Psoas muscle (tissue), 8 donors: ENCODE results near the gene SYT12. TPM values are rescaled to one million over a fixed set of nuclear protein-coding genes. Genes with fewer than 3 reads are reported as not detected.

ENCODE experiments used
- ATAC-seq, 4 donors: fragments of 200-7000 bp; cut with Tn5 transposase; one replicate each; pipeline ENCODE4 v1.9.1; 2020; ENCODE audit warnings: moderate library complexity in 3 of 4, mild to moderate bottlenecking in 2 of 4
- DNase-seq, 2 donors: peaks; one replicate each; pipeline ENCODE4 v3.0.0-alpha.2; 2020
- H3K27ac ChIP-seq: fragments of 200-600 bp; one replicate; pipeline ENCODE4 v1.8.0; 2022
- H3K27me3 ChIP-seq, 3 donors: fragments of 200-600 bp in 1 of 3; one replicate each; pipeline versions ENCODE4 v1.6.1 to v1.8.0; 2013 to 2022; ENCODE audit warnings: low read length in 2 of 3, mild to moderate bottlenecking in 2 of 3, moderate library complexity in 1 of 3; ENCODE audit not compliant: insufficient read depth in 3 of 3
- H3K36me3 ChIP-seq, 2 donors: fragments of 200-600 bp in 1 of 2; one replicate each; pipeline versions ENCODE4 v1.6.1 to v1.8.0; 2013 to 2022; ENCODE audit warnings: low read depth in 1 of 2, mild to moderate bottlenecking in 1 of 2, moderate library complexity in 1 of 2; ENCODE audit not compliant: insufficient read depth in 1 of 2
- H3K4me1 ChIP-seq: fragments of 200-600 bp; one replicate; pipeline ENCODE4 v1.8.0; 2022
- H3K4me3 ChIP-seq: fragments of 200-600 bp; one replicate; pipeline ENCODE4 v1.8.0; 2022; ENCODE audit warnings: mild to moderate bottlenecking
- H3K9me3 ChIP-seq: fragments of 200-600 bp; one replicate; pipeline ENCODE4 v1.8.0; 2022
- CTCF ChIP-seq: fragments of 200-600 bp; IDR thresholded peaks from one replicate; pipeline ENCODE4 v1.8.0; 2022; ENCODE audit warnings: antibody characterized with exemption
- WGBS, 3 donors: extraction: QIAGEN DNeasy Blood & Tissue Kit; methylation state at CpG; one replicate each; pipeline versions ENCODE4 v1.1.6 to v1.1.7; 2013; 5-methylcytosine and 5-hydroxymethylcytosine counted together
- intact Hi-C, 2 donors: fragments of 100-400 bp; cut with DNase I; formaldehyde crosslinking; loops; one replicate each; pipeline versions ENCODE4 v1.11.0 to v1.14.2; 2022
- polyA plus RNA-seq, 3 donors: library from polyadenylated mRNA; stranded (reverse); fragments of 200-250 nt; gene quantifications; one replicate each; pipeline ENCODE4 v1.2.3, GENCODE V29; 2013
- total RNA-seq, 4 donors: library from RNA; stranded (reverse); fragmentation: NEBNext Ultra II Directional in 2 of 4; extraction: Animal tissue kit (Norgen Biotek cat#: 25700) in 2 of 4; gene quantifications; one replicate each; pipeline versions ENCODE4 v1.2.1 to v1.2.4, GENCODE V29; 2021 to 2023
- donor health status: healthy with polysubstance abuse.
- donor health status: DM: no; HTN: no; CAD: no; lungs with moderate emphysema.
- donor health status: Bipolar disorder and iron deficiency.
- donor health status: healthy.
- donor health status: DM: yes; HTN: yes; CAD: no.
- donor health status: DM: no; HTN: no; CAD: no.
- donor health status: DM: no; HTN: no; CAD: no.
- donor health status: DM: yes; HTN: yes; CAD: no.

SYT12 gene
- total and polyA plus RNA-seq, 7 donors: 0.17 to 0.61 (median 0.29) TPM; not detected in 1

- DNase-seq (peak; percentile 86 to 91), ATAC-seq (peak in 3 of 4 donors; percentile 22 to 32 (median 32))
- intact Hi-C loops: no loop called here
- TF ChIP-seq CTCF: no peak
- Histone ChIP-seq H3K27ac (no peak overlapping the region), H3K36me3 (no peaks in the 10 kb centered on the region), H3K4me3 (no peak overlapping the region), H3K9me3 (peaks cover 6% of the 10 kb centered on the region), H3K4me1 (peaks cover 24% of the 10 kb centered on the region), H3K27me3 (no peaks in the 10 kb centered on the region)
- WGBS, 3 donors: 25 to 30% (median 28%) methylated on average over 9 of the region's 9 CpGs
Measured at GRCh38 chr11:66981976-66982578, 40.9 kb upstream of the SYT12 start.

GRCh38 chr11:66983275-66983924 lies 39.5 kb upstream of the SYT12 start:
- TF ChIP-seq CTCF: no peak
- Histone ChIP-seq H3K9me3 (peaks cover 6% of the 10 kb centered on the region), H3K27me3 (no peaks in the 10 kb centered on the region), H3K36me3 (no peaks in the 10 kb centered on the region), H3K4me1 (peaks cover 24% of the 10 kb centered on the region), H3K27ac (no peak overlapping the region), H3K4me3 (no peak overlapping the region)
- no peak for ATAC-seq
- intact Hi-C loops: no loop called here
- WGBS, 3 donors: 90 to 94% (median 92%) methylated on average over 5 of the region's 5 CpGs
- no peak for DNase-seq

- H3K27ac ChIP-seq: no peak overlapping the region
- no peak overlapping the region for H3K4me3 ChIP-seq
- 45 to 56% (median 51%) methylated on average over 8 of the region's 8 CpGs for WGBS, 3 donors
- DNase-seq (peak; percentile 43 to 84), ATAC-seq (peak; percentile 85 to 95 (median 90))
- H3K4me1 ChIP-seq: peaks cover 24% of the 10 kb centered on the region
- no peaks in the 10 kb centered on the region for H3K27me3 ChIP-seq
- intact Hi-C loops: no loop called here
- TF ChIP-seq CTCF: no peak
- H3K36me3 ChIP-seq: no peaks in the 10 kb centered on the region
- no peaks in the 10 kb centered on the region for H3K9me3 ChIP-seq
Measured at GRCh38 chr11:66985508-66986177, 37.3 kb upstream of the SYT12 start.

- no peak overlapping the region for H3K4me3 ChIP-seq
- TF ChIP-seq CTCF: no peak
- intact Hi-C loops: no loop called here
- H3K27me3 ChIP-seq: no peaks in the 10 kb centered on the region
- 67 to 88% (median 84%) methylated on average over 6 to 7 of the region's 7 CpGs for WGBS, 3 donors
- H3K9me3 ChIP-seq: no peaks in the 10 kb centered on the region
- peak; percentile 8 to 19 (median 12) for ATAC-seq
- H3K36me3 ChIP-seq: no peaks in the 10 kb centered on the region
- peaks cover 24% of the 10 kb centered on the region for H3K4me1 ChIP-seq
- H3K27ac ChIP-seq: no peak overlapping the region
- DNase-seq: no peak
Measured at GRCh38 chr11:66986178-66986545, 36.8 kb upstream of the SYT12 start.
